ENCODE data around the gene SPP2. TPM values are rescaled to one million over a fixed set of nuclear protein-coding genes. Genes with fewer than 3 reads are reported as not detected.

The SPP2 gene
- total and polyA plus RNA-seq, 2 of the 8 experiments (the other 6 are each of a cell fraction or from before 2014, with no cell fraction given): not detected

Other genes starting within 250 kb of the SPP2 start
- gene HJURP, start 196.2 kb upstream of the SPP2 start, total RNA-seq (2021; fragmentation: NEBNext Ultra II Directional; extraction: Animal tissue kit (Norgen Biotek cat#: 25700)): 56.6 and 60.5 TPM in 2 replicates
- gene HJURP, start 196.2 kb upstream of the SPP2 start, polyA plus RNA-seq (2011; rRNA removed): 39.3 and 49.3 TPM in 2 replicates
- gene TRPM8, start 133.3 kb upstream of the SPP2 start, total RNA-seq (2021; fragmentation: NEBNext Ultra II Directional; extraction: Animal tissue kit (Norgen Biotek cat#: 25700)): 0.54 TPM in 1 of 2 replicates, not detected in the other
- gene TRPM8, start 133.3 kb upstream of the SPP2 start, polyA plus RNA-seq (2011; rRNA removed): 0.18 and 0.44 TPM in 2 replicates

All from H1 (cell line).